ENCODE data around the gene FYCO1. TPM values are rescaled to one million over a fixed set of nuclear protein-coding genes. Genes with fewer than 3 reads are reported as not detected.
A peak's percentile ranks its signal among the peaks of the same experiment; 100 is the strongest.

FYCO1 gene
- total and polyA plus RNA-seq, 12 donors, result 8.8 to 216 (median 143) TPM

- Histone ChIP-seq H3K4me3 (no peak overlapping the region), H3K27ac (peak overlapping the region in 1 of 10 donors; percentile 80), H3K9me3 (no peaks in the 10 kb centered on the region), H3K4me1 (peaks cover 0 to 18% (median 0%) of the 10 kb centered on the region in 9 donors), H3K36me3 (peaks cover 0 to 100% (median 75%) of the 10 kb centered on the region in 9 donors), H3K27me3 (no peaks in the 10 kb centered on the region)
- DNase-seq, result no peak
- no peak for ATAC-seq
- WGBS, 2 donors, result 96 to 97% methylated on average over 4 of the region's 4 CpGs
- intact Hi-C loops (cut with DNase I), result no loop called here
- TF ChIP-seq CTCF (IDR thresholded peaks at IDR 0.05), result no peak
Observed at GRCh38 chr3:45949432-45949831, 46.2 kb downstream of the FYCO1 start.

GRCh38 chr3:45948881-45949280 is 46.7 kb downstream of the FYCO1 start:
- Histone ChIP-seq H3K27ac (peak overlapping the region in 1 of 10 donors; percentile 80), H3K27me3 (no peaks in the 10 kb centered on the region), H3K36me3 (peaks cover 0 to 99% (median 70%) of the 10 kb centered on the region in 9 donors), H3K4me3 (no peak overlapping the region), H3K4me1 (peaks cover 0 to 18% (median 0%) of the 10 kb centered on the region in 9 donors), H3K9me3 (no peaks in the 10 kb centered on the region)
- ATAC-seq (no peak), DNase-seq (no peak)
- TF ChIP-seq CTCF (IDR thresholded peaks at IDR 0.05), result no peak
- 96 to 98% methylated on average over 6 of the region's 6 CpGs for WGBS, 2 donors
- intact Hi-C loops (cut with DNase I), result no loop called here

GRCh38 chr3:45948311-45948781 is 47.3 kb downstream of the FYCO1 start:
- intact Hi-C loops (cut with DNase I), result no loop called here
- H3K27ac ChIP-seq, result peak overlapping the region in 1 of 10 donors; percentile 80
- H3K27me3 ChIP-seq, result no peaks in the 10 kb centered on the region
- H3K36me3 ChIP-seq, result peaks cover 0 to 99% (median 67%) of the 10 kb centered on the region in 9 donors
- DNase-seq (no peak), ATAC-seq (no peak)
- H3K4me1 ChIP-seq, result peaks cover 0 to 18% (median 0%) of the 10 kb centered on the region in 9 donors
- WGBS, 2 donors, result 88 to 93% methylated on average over 6 of the region's 6 CpGs
- H3K4me3 ChIP-seq, result no peak overlapping the region
- no peaks in the 10 kb centered on the region for H3K9me3 ChIP-seq
- no peak for TF ChIP-seq CTCF (IDR thresholded peaks at IDR 0.05)

GRCh38 chr3:45947361-45947760 is 48.3 kb downstream of the FYCO1 start:
- intact Hi-C loops (cut with DNase I), result no loop called here

More at GRCh38 chr3:45947361-45947760, 48.3 kb downstream of the FYCO1 start:
- Histone ChIP-seq H3K9me3 (no peaks in the 10 kb centered on the region), H3K4me3 (no peak overlapping the region), H3K36me3 (peaks cover 0 to 97% (median 60%) of the 10 kb centered on the region in 9 donors), H3K27me3 (no peaks in the 10 kb centered on the region), H3K27ac (peak overlapping the region in 2 of 10 donors; percentile 7 to 23), H3K4me1 (peaks cover 0 to 22% (median 7%) of the 10 kb centered on the region in 9 donors)
- no peak for TF ChIP-seq CTCF (IDR thresholded peaks at IDR 0.05)
- no peak for DNase-seq
- WGBS, 2 donors, result 80 to 85% methylated on average over 3 of the region's 3 CpGs
- ATAC-seq, result peak in 1 of 8 donors; percentile 39
